Thoracic aorta (tissue), 2 donors: ENCODE data around the gene CBFB. TPM values are rescaled to one million over a fixed set of nuclear protein-coding genes. Genes with fewer than 3 reads are reported as not detected.

Experiments
- ATAC-seq: fragments of 150-250 bp; one replicate; pipeline ENCODE4 v1.8.0; 2017; ENCODE audit warnings: low read depth; ENCODE audit not compliant: insufficient number of reproducible peaks, low FRiP score
- DNase-seq: peaks from one replicate; pipeline ENCODE4 v3.0.0-alpha.2; 2020; ENCODE audit warnings: low spot score
- H3K27ac ChIP-seq, 2 donors: fragments of 200-600 bp; sonication (generic); 1 replicate in 1 of 2; 2 replicates in 1 of 2; pipeline ENCODE4 v1.5.1; 2016; ENCODE audit warnings: mild to moderate bottlenecking in 2 of 2, moderate library complexity in 2 of 2
- H3K27me3 ChIP-seq: fragments of 200-600 bp; sonication (generic); replicated peaks from 2 replicates; pipeline ENCODE4 v1.6.0; 2016; ENCODE audit warnings: mild to moderate bottlenecking; ENCODE audit not compliant: insufficient read depth
- H3K36me3 ChIP-seq: fragments of 200-600 bp; sonication (generic); one replicate; pipeline ENCODE4 v1.5.1; 2016
- H3K4me1 ChIP-seq, 2 donors: fragments of 200-600 bp; sonication (generic); 1 replicate in 1 of 2; 2 replicates in 1 of 2; pipeline versions ENCODE4 v1.5.1 to v1.6.0; 2016; ENCODE audit warnings: low read depth in 2 of 2, mild to moderate bottlenecking in 1 of 2; ENCODE audit not compliant: control insufficient read depth in 1 of 2
- H3K4me3 ChIP-seq: fragments of 200-600 bp; sonication (generic); 2 replicates; pipeline ENCODE4 v1.5.1; 2016; ENCODE audit warnings: mild to moderate bottlenecking
- H3K9me3 ChIP-seq: fragments of 200-600 bp; sonication (generic); 2 replicates; pipeline ENCODE4 v1.5.1; 2016
- CTCF ChIP-seq: fragments of 200-600 bp; sonication (generic); IDR thresholded peaks from one replicate; pipeline ENCODE4 v1.5.1; 2019; ENCODE audit warnings: antibody characterized with exemption
- total RNA-seq, 2 donors: library from RNA; depleted of rRNA; stranded (reverse); fragments of >200 nt; gene quantifications; one replicate each; pipeline versions ENCODE4 v1.1.0 to v1.2.3, GENCODE V29; 2016

CBFB gene
- 10 to 100 TPM; 28.3 to 79.7 TPM for total RNA-seq

- peaks cover 8% of the 10 kb centered on the region for H3K36me3 ChIP-seq
- H3K9me3 ChIP-seq, result no peaks in the 10 kb centered on the region
- H3K27ac ChIP-seq, result peak within 1 kb of the TSS; percentile 96 to 98
- TF ChIP-seq CTCF, result no peak
- no peaks in the 10 kb centered on the region for H3K27me3 ChIP-seq
- H3K4me1 ChIP-seq, result peaks cover 17 to 38% of the 10 kb centered on the region in 2 donors
- DNase-seq, result peak; percentile 69
- ATAC-seq, result peak; percentile 56
- peak within 1 kb of the TSS; percentile 89 for H3K4me3 ChIP-seq
Observed at GRCh38 chr16:67028696-67029253, at the start of gene CBFB. CBFB (plus strand) TSS chr16:67029149; CDS start chr16:67029408, 259 bp downstream.

- no peak for TF ChIP-seq CTCF
- H3K9me3 ChIP-seq, result no peaks in the 10 kb centered on the region
- no peak overlapping the region for H3K27ac ChIP-seq
- ATAC-seq, result no peak
- peaks cover 0 to 18% of the 10 kb centered on the region in 2 donors for H3K4me1 ChIP-seq
- no peak overlapping the region for H3K4me3 ChIP-seq
- no peak for DNase-seq
- H3K36me3 ChIP-seq, result no peaks in the 10 kb centered on the region
- no peaks in the 10 kb centered on the region for H3K27me3 ChIP-seq
Observed at GRCh38 chr16:66983033-66983432, 45.9 kb upstream of the CBFB start.

GRCh38 chr16:66984892-66985311, 44.0 kb upstream of the CBFB start:
- Histone ChIP-seq H3K4me3 (no peak overlapping the region), H3K27me3 (no peaks in the 10 kb centered on the region), H3K36me3 (no peaks in the 10 kb centered on the region), H3K4me1 (no peaks in the 10 kb centered on the region), H3K9me3 (no peaks in the 10 kb centered on the region), H3K27ac (no peak overlapping the region)
- TF ChIP-seq CTCF, result no peak
- DNase-seq, result no peak
- ATAC-seq, result no peak

- Histone ChIP-seq H3K27me3 (no peaks in the 10 kb centered on the region), H3K4me1 (no peaks in the 10 kb centered on the region), H3K9me3 (no peaks in the 10 kb centered on the region), H3K27ac (no peak overlapping the region), H3K36me3 (no peaks in the 10 kb centered on the region), H3K4me3 (no peak overlapping the region)
- no peak for DNase-seq
- ATAC-seq, result no peak
- no peak for TF ChIP-seq CTCF
Observed at GRCh38 chr16:66986559-66986958, 42.4 kb upstream of the CBFB start.

- H3K36me3 ChIP-seq, result no peaks in the 10 kb centered on the region
- TF ChIP-seq CTCF, result no peak
- no peak within 1 kb of the TSS for H3K27ac ChIP-seq
- H3K4me1 ChIP-seq, result no peaks in the 10 kb centered on the region
- ATAC-seq (no peak), DNase-seq (no peak)
- H3K9me3 ChIP-seq, result no peaks in the 10 kb centered on the region
- H3K4me3 ChIP-seq, result no peak within 1 kb of the TSS
- no peaks in the 10 kb centered on the region for H3K27me3 ChIP-seq
Observed at GRCh38 chr16:66988197-66988788, 40.7 kb upstream of the CBFB start, which contains the start of gene CES4A. CES4A (plus strand) TSS chr16:66988589; CDS start chr16:66988773, 184 bp downstream.
